ENCODE data around the gene ATP8A2. TPM values are rescaled to one million over a fixed set of nuclear protein-coding genes. Genes with fewer than 3 reads are reported as not detected.

The ATP8A2 gene
- total RNA-seq, 2 experiments from 2014 or later = 0.92 to 0.94 TPM

- TF ChIP-seq CTCF (IDR thresholded peaks at IDR 0.05) = no peak
- intact Hi-C loops (cut with micrococcal nuclease) = no loop called here
- Mint-ChIP-seq H3K36me3 (ENCODE audit: low read depth) (no peaks in the 10 kb centered on the region), H3K4me3 (no peak overlapping the region), H3K4me1 (ENCODE audit: low read depth) (no peaks in the 10 kb centered on the region), H3K27me3 (no peaks in the 10 kb centered on the region), H3K9me3 (no peaks in the 10 kb centered on the region), H3K27ac (no peak overlapping the region)
- POLR2A ChIA-PET = no interaction called here
- DNase-seq (no peak), ATAC-seq (no peak)
- CTCF ChIA-PET = interaction anchor here (1.2 to 1.5 kb wide), 3 partner anchors 8 to 42 kb away, joined by 3 to 5 read pairs (median 5); no protein-coding TSS in a partner anchor
Observed at GRCh38 chr13:26029581-26030136, 657.9 kb downstream of the ATP8A2 start.

GRCh38 chr13:26030331-26030730 lies 658.6 kb downstream of the ATP8A2 start:
- no peaks in the 10 kb centered on the region for H3K9me3 Mint-ChIP-seq
- no peaks in the 10 kb centered on the region for H3K36me3 Mint-ChIP-seq (ENCODE audit: low read depth)
- H3K27ac Mint-ChIP-seq = no peak overlapping the region
- no peak for TF ChIP-seq CTCF (IDR thresholded peaks at IDR 0.05)
- ATAC-seq = no peak
- H3K4me3 Mint-ChIP-seq = no peak overlapping the region
- ChIA-PET POLR2A (no interaction called here), CTCF (no interaction called here)
- H3K4me1 Mint-ChIP-seq (ENCODE audit: low read depth) = no peaks in the 10 kb centered on the region
- intact Hi-C loops (cut with micrococcal nuclease) = no loop called here
- DNase-seq = no peak
- no peaks in the 10 kb centered on the region for H3K27me3 Mint-ChIP-seq

GRCh38 chr13:26034018-26034417 lies 662.2 kb downstream of the ATP8A2 start:
- ChIA-PET POLR2A (no interaction called here), CTCF (no interaction called here)
- no peak for TF ChIP-seq CTCF (IDR thresholded peaks at IDR 0.05)

GRCh38 chr13:26036383-26036782 lies 664.6 kb downstream of the ATP8A2 start:
- Mint-ChIP-seq H3K4me3 (no peak overlapping the region), H3K9me3 (no peaks in the 10 kb centered on the region), H3K4me1 (ENCODE audit: low read depth) (no peaks in the 10 kb centered on the region), H3K36me3 (ENCODE audit: low read depth) (no peaks in the 10 kb centered on the region), H3K27me3 (no peaks in the 10 kb centered on the region), H3K27ac (no peak overlapping the region)
- CTCF ChIA-PET = interaction anchor here (1.3 kb wide), 1 partner anchor 25 kb away, joined by 3 read pairs; no protein-coding TSS in a partner anchor
- ATAC-seq (no peak), DNase-seq (no peak)
- intact Hi-C loops (cut with micrococcal nuclease) = no loop called here
- POLR2A ChIA-PET = no interaction called here
- TF ChIP-seq CTCF (IDR thresholded peaks at IDR 0.05) = no peak

More at GRCh38 chr13:26034018-26034417, 662.2 kb downstream of the ATP8A2 start:
- Mint-ChIP-seq H3K27me3 (no peaks in the 10 kb centered on the region), H3K4me1 (ENCODE audit: low read depth) (no peaks in the 10 kb centered on the region), H3K4me3 (no peak overlapping the region), H3K36me3 (ENCODE audit: low read depth) (no peaks in the 10 kb centered on the region), H3K9me3 (no peaks in the 10 kb centered on the region), H3K27ac (no peak overlapping the region)
- intact Hi-C loops (cut with micrococcal nuclease) = no loop called here
- no peak for ATAC-seq
- no peak for DNase-seq

- Mint-ChIP-seq H3K36me3 (ENCODE audit: low read depth) (no peaks in the 10 kb centered on the region), H3K27me3 (no peaks in the 10 kb centered on the region), H3K9me3 (no peaks in the 10 kb centered on the region), H3K27ac (no peak overlapping the region), H3K4me1 (ENCODE audit: low read depth) (peaks cover 2% of the 10 kb centered on the region), H3K4me3 (no peak overlapping the region)
- peak; percentile 52 for DNase-seq
- POLR2A ChIA-PET = no interaction called here
- no peak for ATAC-seq
- CTCF ChIA-PET = interaction anchor here (0.7 to 1.9 kb wide), 5 partner anchors 8 to 202 kb away, joined by 3 to 6 read pairs (median 3); no protein-coding TSS in a partner anchor
- peak; percentile 73 for TF ChIP-seq CTCF (IDR thresholded peaks at IDR 0.05)
- intact Hi-C loops (cut with micrococcal nuclease) = no loop called here
Observed at GRCh38 chr13:26037302-26037701, 665.5 kb downstream of the ATP8A2 start.
